Nephron (organoid): ENCODE data around the gene JAKMIP1.
A peak's percentile ranks its signal among the peaks of the same experiment; 100 is the strongest.

Experiments used
- H3K27ac Mint-ChIP-seq, 3 experiments: 2 replicates each; pipeline ENCODE4 v1.8.0; 2020; ENCODE audit warnings: mixed read lengths in 3 of 3, mild to moderate bottlenecking in 2 of 3, moderate library complexity in 1 of 3
- H3K27me3 Mint-ChIP-seq: 2 replicates; pipeline ENCODE4 v1.8.0; 2021; ENCODE audit warnings: low read depth, mild to moderate bottlenecking, moderate library complexity, mixed read lengths
- H3K36me3 Mint-ChIP-seq: 2 replicates; pipeline ENCODE4 v1.8.0; 2020; ENCODE audit warnings: low read depth, mixed read lengths
- H3K4me1 Mint-ChIP-seq: 2 replicates; pipeline ENCODE4 v1.8.0; 2020; ENCODE audit warnings: mixed read lengths
- H3K4me3 Mint-ChIP-seq, 3 experiments: 2 replicates each; pipeline ENCODE4 v1.8.0; 2020; ENCODE audit warnings: mild to moderate bottlenecking in 3 of 3, mixed read lengths in 3 of 3, moderate library complexity in 2 of 3
- H3K9me3 Mint-ChIP-seq: 2 replicates; pipeline ENCODE4 v1.8.0; 2020; ENCODE audit warnings: mixed read lengths
- TF ChIP-seq, protein P1 (sequence below), 3 experiments: fragments of 200-600 bp; sonication (generic); IDR thresholded peaks; one replicate each; pipeline ENCODE4 v1.5.0; 2021; ENCODE audit warnings: antibody characterized with exemption in 3 of 3; ENCODE audit not compliant: unreplicated experiment in 3 of 3

The JAKMIP1 gene

GRCh38 chr4:6085691-6086628, 114.4 kb downstream of the JAKMIP1 start:
- TF ChIP-seq, protein P1, sequence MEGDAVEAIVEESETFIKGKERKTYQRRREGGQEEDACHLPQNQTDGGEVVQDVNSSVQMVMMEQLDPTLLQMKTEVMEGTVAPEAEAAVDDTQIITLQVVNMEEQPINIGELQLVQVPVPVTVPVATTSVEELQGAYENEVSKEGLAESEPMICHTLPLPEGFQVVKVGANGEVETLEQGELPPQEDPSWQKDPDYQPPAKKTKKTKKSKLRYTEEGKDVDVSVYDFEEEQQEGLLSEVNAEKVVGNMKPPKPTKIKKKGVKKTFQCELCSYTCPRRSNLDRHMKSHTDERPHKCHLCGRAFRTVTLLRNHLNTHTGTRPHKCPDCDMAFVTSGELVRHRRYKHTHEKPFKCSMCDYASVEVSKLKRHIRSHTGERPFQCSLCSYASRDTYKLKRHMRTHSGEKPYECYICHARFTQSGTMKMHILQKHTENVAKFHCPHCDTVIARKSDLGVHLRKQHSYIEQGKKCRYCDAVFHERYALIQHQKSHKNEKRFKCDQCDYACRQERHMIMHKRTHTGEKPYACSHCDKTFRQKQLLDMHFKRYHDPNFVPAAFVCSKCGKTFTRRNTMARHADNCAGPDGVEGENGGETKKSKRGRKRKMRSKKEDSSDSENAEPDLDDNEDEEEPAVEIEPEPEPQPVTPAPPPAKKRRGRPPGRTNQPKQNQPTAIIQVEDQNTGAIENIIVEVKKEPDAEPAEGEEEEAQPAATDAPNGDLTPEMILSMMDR (IDR thresholded peaks at IDR 0.05; ENCODE audit: unreplicated experiment in 3 of 3), result no peak
- Mint-ChIP-seq H3K9me3 (no peaks in the 10 kb centered on the region), H3K27ac (peak overlapping the region in 2 of 3 experiments; percentile 10 to 16), H3K4me3 (no peak overlapping the region), H3K36me3 (no peaks in the 10 kb centered on the region), H3K27me3 (peaks cover 24% of the 10 kb centered on the region), H3K4me1 (peaks cover 28% of the 10 kb centered on the region)

- Mint-ChIP-seq H3K36me3 (no peaks in the 10 kb centered on the region), H3K4me1 (peaks cover 28% of the 10 kb centered on the region), H3K27ac (peak overlapping the region in 1 of 3 experiments; percentile 10), H3K9me3 (no peaks in the 10 kb centered on the region), H3K4me3 (no peak overlapping the region), H3K27me3 (peaks cover 17% of the 10 kb centered on the region)
- TF ChIP-seq, protein P1 (IDR thresholded peaks at IDR 0.05; ENCODE audit: unreplicated experiment in 3 of 3), result no peak
Measured at GRCh38 chr4:6085028-6085690, 115.2 kb downstream of the JAKMIP1 start.

DNA sequence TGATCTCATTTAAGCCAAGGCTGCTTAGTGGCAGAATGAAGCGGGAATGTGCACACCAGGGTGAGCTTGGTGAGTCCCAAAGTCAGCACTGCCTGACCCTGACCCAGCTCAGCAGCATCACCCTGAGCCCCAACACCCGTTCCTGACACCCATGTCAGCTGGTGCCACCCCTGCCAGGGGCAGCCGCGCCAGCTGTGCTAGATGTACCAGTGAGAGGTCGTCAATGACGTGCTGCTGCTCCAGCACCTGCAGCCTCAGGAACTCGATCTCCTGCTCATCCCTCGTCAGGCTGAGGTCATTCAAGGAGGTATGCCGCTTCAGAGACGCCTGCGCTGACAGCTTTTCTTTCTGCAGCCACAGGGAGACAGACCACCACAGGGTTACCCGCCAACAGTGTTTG, 120.4 kb downstream of the JAKMIP1 start:
- TF ChIP-seq, protein P1 (IDR thresholded peaks at IDR 0.05; ENCODE audit: unreplicated experiment in 3 of 3), result no peak
- Mint-ChIP-seq H3K4me3 (no peak overlapping the region), H3K27me3 (peaks cover 3% of the 10 kb centered on the region), H3K4me1 (no peaks in the 10 kb centered on the region), H3K36me3 (no peaks in the 10 kb centered on the region), H3K27ac (no peak overlapping the region), H3K9me3 (no peaks in the 10 kb centered on the region)

DNA sequence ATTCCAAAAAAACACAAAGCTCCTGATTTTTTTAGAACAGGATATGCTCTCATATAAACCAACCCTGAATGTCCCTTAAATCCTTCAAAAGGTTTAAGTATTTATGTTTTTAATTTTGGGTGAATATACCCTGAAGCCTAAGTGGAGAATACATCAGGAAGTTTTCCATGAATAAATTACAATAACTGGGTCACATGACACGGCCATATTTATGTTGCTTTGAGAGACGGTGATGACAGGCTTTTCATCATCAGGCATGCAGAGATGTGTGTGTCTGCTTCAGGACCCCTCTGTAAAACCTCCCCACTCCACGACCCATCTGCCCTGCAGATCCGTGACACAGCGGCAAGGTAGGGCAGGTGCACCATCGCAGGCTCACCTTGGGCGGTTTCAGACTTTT, 121.8 kb downstream of the JAKMIP1 start:
- H3K9me3 Mint-ChIP-seq, result no peaks in the 10 kb centered on the region
- no peak overlapping the region for H3K4me3 Mint-ChIP-seq
- no peaks in the 10 kb centered on the region for H3K4me1 Mint-ChIP-seq
- H3K36me3 Mint-ChIP-seq, result no peaks in the 10 kb centered on the region
- no peak overlapping the region for H3K27ac Mint-ChIP-seq
- no peaks in the 10 kb centered on the region for H3K27me3 Mint-ChIP-seq
- TF ChIP-seq, protein P1 (IDR thresholded peaks at IDR 0.05; ENCODE audit: unreplicated experiment in 3 of 3), result no peak

DNA sequence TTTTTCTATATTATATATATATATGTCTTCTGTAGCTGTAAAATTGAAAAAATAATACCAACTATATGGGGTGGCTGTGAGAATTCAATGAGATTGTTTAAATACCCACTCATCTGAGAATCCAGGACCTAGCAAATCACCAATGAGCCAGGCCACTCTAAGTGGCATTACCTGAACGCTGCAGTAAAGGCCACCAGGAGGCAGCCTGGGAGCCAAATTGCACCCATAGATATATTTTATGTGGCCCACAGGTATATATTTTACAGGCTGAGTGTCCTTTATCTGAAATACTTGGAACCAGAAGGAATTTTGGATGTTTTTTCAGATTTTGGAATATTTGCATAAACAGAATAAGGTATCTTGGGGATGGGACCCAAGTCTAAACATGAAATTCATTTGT, 124.0 kb downstream of the JAKMIP1 start:
- no peaks in the 10 kb centered on the region for H3K36me3 Mint-ChIP-seq
- H3K4me1 Mint-ChIP-seq, result peaks cover 11% of the 10 kb centered on the region
- no peaks in the 10 kb centered on the region for H3K9me3 Mint-ChIP-seq
- H3K4me3 Mint-ChIP-seq, result no peak overlapping the region
- H3K27ac Mint-ChIP-seq, result no peak overlapping the region
- TF ChIP-seq, protein P1 (IDR thresholded peaks at IDR 0.05; ENCODE audit: unreplicated experiment in 3 of 3), result no peak
- no peaks in the 10 kb centered on the region for H3K27me3 Mint-ChIP-seq
